Aorta (tissue), 5 donors: Measurements from ENCODE around the gene TRIM41. TPM values are rescaled to one million over a fixed set of nuclear protein-coding genes. Genes with fewer than 3 reads are reported as not detected.
"Not testable (repeated sequence)": the region's sequence is repeated elsewhere in the genome, so short reads cannot be mapped to it uniquely, and the experiment has no call there.

Source experiments
- ATAC-seq: fragments of 200-7000 bp; cut with Tn5 transposase; one replicate; pipeline ENCODE4 v1.9.1; 2022; ENCODE audit warnings: moderate library complexity; ENCODE audit not compliant: low FRiP score
- DNase-seq, 2 donors: peaks; one replicate each; pipeline ENCODE4 v3.0.0-alpha.2; 2020
- H3K27ac ChIP-seq, 2 donors: one replicate each; pipeline ENCODE4 v1.5.1; 2013; ENCODE audit warnings: low read length in 2 of 2, mild to moderate bottlenecking in 2 of 2, moderate library complexity in 2 of 2, control low read depth in 1 of 2, inconsistent platforms in 1 of 2, low read depth in 1 of 2
- H3K27me3 ChIP-seq, 2 donors: one replicate each; pipeline ENCODE4 v1.6.1; 2013; ENCODE audit warnings: control low read depth in 1 of 2, low read length in 1 of 2, mild to moderate bottlenecking in 1 of 2, moderate library complexity in 1 of 2; ENCODE audit not compliant: insufficient read depth in 2 of 2, control insufficient read depth in 1 of 2
- H3K36me3 ChIP-seq, 2 donors: one replicate each; pipeline ENCODE4 v1.6.1; 2013; ENCODE audit warnings: control low read depth in 1 of 2, low read length in 1 of 2, mild to moderate bottlenecking in 1 of 2; ENCODE audit not compliant: insufficient read depth in 2 of 2, control insufficient read depth in 1 of 2
- H3K4me1 ChIP-seq, 2 donors: one replicate each; pipeline ENCODE4 v1.6.1; 2013; ENCODE audit warnings: low read length in 2 of 2, control low read depth in 1 of 2, mild to moderate bottlenecking in 1 of 2, moderate library complexity in 1 of 2; ENCODE audit not compliant: insufficient read depth in 2 of 2, control insufficient read depth in 1 of 2
- H3K4me3 ChIP-seq, 2 donors: one replicate each; pipeline ENCODE4 v1.5.1; 2013; ENCODE audit warnings: low read length in 2 of 2, control low read depth in 1 of 2, mild to moderate bottlenecking in 1 of 2
- H3K9me3 ChIP-seq: one replicate; pipeline ENCODE4 v1.6.1; 2013; ENCODE audit warnings: mild to moderate bottlenecking, low read length; ENCODE audit not compliant: control insufficient read depth
- WGBS, 2 donors: extraction: QIAGEN DNeasy Blood & Tissue Kit; methylation state at CpG; one replicate each; pipeline ENCODE4 v1.1.7; 2013; 5-methylcytosine and 5-hydroxymethylcytosine counted together
- intact Hi-C, 2 donors: fragments of 100-400 bp; cut with DNase I; formaldehyde crosslinking; loops; one replicate each; pipeline versions ENCODE4 v1.14.2 to v1.15.0; 2022
- long read RNA-seq, 2 donors: library from polyadenylated mRNA; unstranded; transcript quantifications; one replicate each; pipeline ENCODE4 v2.0.0, GENCODE V29; 2020 to 2021
- polyA plus RNA-seq, 2 donors: library from polyadenylated mRNA; stranded (reverse); fragments of 200-250 nt; gene quantifications; one replicate each; pipeline ENCODE4 v1.2.3, GENCODE V29; 2013
- total RNA-seq, 2 donors: library from RNA; stranded (reverse); fragmentation: NEBNext Ultra II Directional; extraction: Animal tissue kit (Norgen Biotek cat#: 25700); gene quantifications; one replicate each; pipeline ENCODE4 v1.2.1, GENCODE V29; 2021
- donor health status: healthy with polysubstance abuse.
- donor health status: Bipolar disorder and iron deficiency.
- donor health status: DM: no; HTN: no; CAD: no.
- donor health status: DM: no; HTN: no; CAD: no.
- donor health status: DM: yes; HTN: yes; CAD: no.

TRIM41 gene
- total RNA-seq (10 to 100 TPM; 15.2 to 21.4 TPM), polyA plus RNA-seq (10 to 100 TPM; 15.7 to 22.2 TPM)
- long read RNA-seq, donor 1, partial matches to known transcripts = 2 of 18 reads
- long read RNA-seq, donor 1, other reads (novel, unspliced or antisense) = 12 of 18 reads
- long read RNA-seq, donor 2, partial matches to known transcripts = 0 of 8 reads
- long read RNA-seq, donor 2, other reads (novel, unspliced or antisense) = 7 of 8 reads

DNA sequence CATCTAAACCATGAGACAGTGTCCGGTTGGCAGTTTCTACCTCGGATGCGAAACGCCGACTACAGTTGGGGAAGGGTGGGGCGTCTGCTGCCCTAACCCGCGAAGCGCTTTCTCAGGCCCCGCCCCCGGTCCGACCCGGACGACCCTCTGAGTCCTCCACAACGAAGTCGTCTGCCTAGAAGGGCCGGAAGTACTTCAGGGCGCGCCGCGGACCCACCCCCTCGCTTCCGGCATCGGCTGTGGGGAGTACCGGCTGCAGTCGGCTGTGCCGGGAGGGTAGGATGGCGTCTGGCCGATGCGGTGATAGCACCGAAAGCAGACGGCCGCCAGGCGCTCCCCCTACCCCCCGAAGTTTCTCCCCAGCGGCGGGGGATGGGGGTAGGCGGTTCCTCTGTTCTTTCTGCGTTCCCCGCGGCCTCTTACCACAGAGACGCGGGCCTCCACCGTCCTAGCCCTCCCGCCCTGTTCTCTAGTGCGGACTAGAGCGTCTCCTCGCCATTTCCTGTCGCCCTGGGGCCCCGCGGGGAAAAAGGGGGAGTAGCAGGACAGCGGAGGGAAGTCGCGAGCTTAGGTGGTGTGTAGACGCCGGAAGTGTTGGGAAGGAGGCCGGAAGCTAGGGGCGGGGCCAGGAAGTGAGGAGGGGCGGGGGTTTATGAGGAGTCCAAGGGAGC, at the start of gene TRIM41:
TSS of gene TRIM41 (plus strand) at position 224 of the 671 bp plus-strand sequence. CDS start 719 bp downstream, outside the sequence.
- peak; percentile 100 for DNase-seq
- peak; percentile 95 for ATAC-seq
- H3K4me3 ChIP-seq = peak within 1 kb of the TSS; percentile 60 to 66
- H3K36me3 ChIP-seq = no peaks in the 10 kb centered on the region
- H3K27me3 ChIP-seq = no peaks in the 10 kb centered on the region
- no peaks in the 10 kb centered on the region for H3K9me3 ChIP-seq
- peak within 1 kb of the TSS; percentile 71 to 85 for H3K27ac ChIP-seq
- no peaks in the 10 kb centered on the region for H3K4me1 ChIP-seq
- intact Hi-C loops = loop anchor here in 1 of 2 donors (1.0 to 2.0 kb wide), 2 partner anchors 16 to 21 kb away; no protein-coding TSS in a partner anchor
- 0 to 1% methylated on average over 50 to 59 of the region's 59 CpGs for WGBS, 2 donors

DNA sequence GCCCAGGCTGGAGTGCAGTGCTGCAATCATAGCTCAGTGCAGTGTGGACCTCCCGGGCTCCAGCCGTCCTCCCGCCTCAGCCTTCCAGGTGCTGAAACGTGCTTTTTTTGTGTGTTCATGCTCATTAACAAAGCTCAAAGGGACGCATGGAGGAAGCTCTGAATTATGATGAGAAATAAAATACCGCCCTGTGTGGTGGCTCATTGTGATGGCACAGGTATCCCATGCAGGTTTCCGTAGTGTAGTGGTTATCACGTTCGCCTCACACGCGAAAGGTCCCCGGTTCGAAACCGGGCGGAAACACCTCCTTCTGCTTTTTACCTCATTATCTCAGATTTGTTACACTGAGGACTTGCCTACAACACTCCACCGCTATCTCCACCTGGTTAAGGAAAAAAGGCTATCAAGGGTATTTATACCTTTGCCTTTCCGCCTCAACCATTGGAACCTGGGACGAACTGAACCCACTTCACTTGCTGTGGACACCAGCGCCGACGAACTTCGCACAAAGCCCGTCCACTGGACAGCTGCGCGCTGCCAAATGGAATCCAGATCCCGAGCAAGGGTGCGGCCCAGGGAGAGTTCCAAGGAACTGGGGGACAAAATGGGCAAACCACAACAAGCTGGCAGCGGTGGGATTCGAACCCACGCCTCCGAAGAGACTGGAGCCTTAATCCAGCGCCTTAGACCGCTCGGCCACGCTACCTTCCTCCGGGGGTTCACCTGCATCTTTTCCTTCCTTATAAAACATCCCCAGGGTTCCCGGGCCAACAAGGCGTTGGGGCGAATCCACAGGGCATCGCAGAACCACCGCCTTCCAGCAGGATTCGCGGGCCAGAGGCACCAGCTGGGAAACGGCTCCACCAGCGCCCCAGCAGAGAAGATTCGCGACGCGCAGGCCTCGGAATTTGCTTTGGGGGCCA, 49.4 kb upstream of the TRIM41 start:
- DNase-seq (peak; percentile 27 to 55), ATAC-seq (no peak)
- H3K27ac ChIP-seq = no peak overlapping the region
- intact Hi-C loops = no loop called here
- H3K27me3 ChIP-seq = no peaks in the 10 kb centered on the region
- H3K4me3 ChIP-seq = no peak overlapping the region
- WGBS, 2 donors = 3 to 4% methylated on average over 50 of the region's 50 CpGs
- no peaks in the 10 kb centered on the region for H3K4me1 ChIP-seq
- H3K36me3 ChIP-seq = no peaks in the 10 kb centered on the region
- H3K9me3 ChIP-seq = no peaks in the 10 kb centered on the region

DNA sequence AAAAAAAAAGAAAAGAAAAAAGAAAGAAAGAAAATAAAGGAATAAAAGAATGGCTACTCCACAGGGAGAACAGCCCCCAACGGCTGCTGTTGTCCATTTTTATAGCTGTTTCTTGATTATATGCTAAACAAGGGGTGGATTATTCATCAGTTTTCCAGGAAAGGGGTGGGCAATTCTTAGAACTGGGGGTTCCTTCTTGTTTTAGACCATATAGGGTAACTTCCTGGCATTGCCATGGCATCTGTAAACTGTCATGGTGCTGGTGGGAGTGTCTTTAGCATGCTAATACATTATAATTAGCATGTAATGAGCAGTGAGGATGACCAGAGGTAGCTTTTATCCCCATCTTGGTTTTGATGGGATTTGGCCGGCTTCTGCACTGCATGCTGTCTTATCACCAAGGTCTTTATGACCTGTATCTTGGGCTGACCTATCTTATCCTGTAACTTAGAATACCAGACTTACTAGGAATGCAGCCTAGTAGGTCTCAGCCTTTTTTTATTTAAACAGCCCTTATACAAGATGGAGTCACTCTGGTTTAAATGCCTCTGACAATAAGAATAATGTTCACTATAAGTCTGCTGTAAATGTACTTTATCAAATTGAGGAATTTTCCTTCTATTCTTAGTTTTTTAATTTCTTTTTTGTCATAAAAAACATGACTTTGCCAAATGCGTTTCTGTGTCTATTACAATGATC, 46.7 kb upstream of the TRIM41 start:
- Histone ChIP-seq H3K4me1 (no peaks in the 10 kb centered on the region), H3K9me3 (no peaks in the 10 kb centered on the region), H3K4me3 (no peak overlapping the region), H3K27ac (no peak overlapping the region), H3K36me3 (no peaks in the 10 kb centered on the region), H3K27me3 (no peaks in the 10 kb centered on the region)
- DNase-seq = no peak
- no peak for ATAC-seq
- intact Hi-C loops = no loop called here
- WGBS, 2 donors = 60 to 61% methylated on average over 3 of the region's 3 CpGs

DNA sequence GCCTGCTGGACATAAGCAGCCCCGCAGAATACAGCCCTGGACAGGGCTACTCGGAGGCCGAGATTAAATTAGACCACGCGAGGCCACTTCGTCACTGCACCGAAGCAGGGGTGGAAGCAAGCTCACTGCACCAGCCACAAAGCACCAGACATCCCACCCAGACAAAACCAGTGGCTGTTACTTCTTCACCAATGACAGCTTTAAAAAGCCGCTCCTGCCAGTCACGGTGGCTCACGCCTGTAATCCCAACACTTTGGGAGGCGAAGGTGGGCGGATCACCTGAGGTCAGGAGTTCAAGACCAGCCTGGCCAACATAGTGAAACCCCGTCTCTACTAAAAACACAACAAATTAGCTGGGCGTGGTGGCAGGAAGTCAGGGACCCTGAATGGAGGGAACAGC, 45.5 kb upstream of the TRIM41 start:
- ATAC-seq = not testable (repeated sequence)

DNA sequence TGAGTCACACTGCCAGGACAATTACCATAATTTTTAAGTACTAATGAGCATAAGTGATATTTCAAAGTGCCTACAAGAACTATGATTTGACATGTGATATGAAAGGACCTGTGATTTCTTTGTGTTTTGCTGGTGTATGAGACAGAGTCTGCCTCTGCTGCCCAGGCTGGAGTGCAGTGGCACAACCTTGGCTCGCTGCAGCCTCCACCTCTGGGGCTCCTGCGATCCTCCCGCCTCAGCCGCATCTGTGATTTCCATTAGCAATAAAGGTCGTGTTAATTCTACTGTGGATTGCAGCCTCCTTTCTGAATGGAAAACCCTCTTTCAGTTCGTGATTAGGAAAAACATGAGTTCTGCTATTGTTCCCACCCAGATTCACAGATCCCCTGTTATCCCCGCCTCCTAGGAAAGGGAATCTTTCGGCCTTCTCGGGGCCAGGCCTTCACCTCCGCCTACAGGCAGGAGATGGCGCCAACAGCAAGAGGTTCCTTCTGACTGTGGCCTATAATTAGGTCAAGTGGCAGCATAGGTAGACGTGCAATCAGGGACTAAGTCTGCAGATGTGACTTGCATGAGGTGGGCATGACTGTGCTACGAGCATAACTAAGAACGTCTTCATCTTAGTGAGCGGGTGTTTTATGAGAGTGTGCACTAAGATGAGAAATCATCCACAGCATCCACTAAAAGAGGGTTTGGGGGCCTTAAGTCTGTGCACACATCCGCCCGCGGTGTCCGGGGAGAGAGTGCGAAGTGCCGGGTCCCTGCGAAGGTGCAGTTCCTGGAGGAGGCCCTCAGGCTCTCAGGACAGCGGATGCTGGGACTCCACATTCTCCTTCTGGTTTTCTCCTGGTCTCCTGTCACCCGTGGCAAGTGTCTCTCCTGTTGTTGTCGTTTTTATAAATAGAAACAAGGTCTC, 41.2 kb upstream of the TRIM41 start:
- Histone ChIP-seq H3K27ac (no peak overlapping the region), H3K36me3 (no peaks in the 10 kb centered on the region), H3K27me3 (no peaks in the 10 kb centered on the region), H3K4me3 (no peak overlapping the region), H3K4me1 (no peaks in the 10 kb centered on the region), H3K9me3 (no peaks in the 10 kb centered on the region)
- ATAC-seq = peak; percentile 81
- peak; percentile 78 to 82 for DNase-seq
- WGBS, 2 donors = 48 to 52% methylated on average over 25 of the region's 25 CpGs
- intact Hi-C loops = loop anchor here in 1 of 2 donors (10.0 kb wide), 1 partner anchor 83 kb away; the partner anchor contains the start of gene TRIM52

More for the DNA sequence above, 45.5 kb upstream of the TRIM41 start:
- peak in 1 of 2 donors; percentile 64 for DNase-seq
- H3K27me3 ChIP-seq, intact Hi-C loops, H3K4me3 ChIP-seq, H3K9me3 ChIP-seq, H3K27ac ChIP-seq, H3K4me1 ChIP-seq, H3K36me3 ChIP-seq: not testable (repeated sequence)
- WGBS, 2 donors = 67 to 73% methylated on average over 14 of the region's 14 CpGs

DNA sequence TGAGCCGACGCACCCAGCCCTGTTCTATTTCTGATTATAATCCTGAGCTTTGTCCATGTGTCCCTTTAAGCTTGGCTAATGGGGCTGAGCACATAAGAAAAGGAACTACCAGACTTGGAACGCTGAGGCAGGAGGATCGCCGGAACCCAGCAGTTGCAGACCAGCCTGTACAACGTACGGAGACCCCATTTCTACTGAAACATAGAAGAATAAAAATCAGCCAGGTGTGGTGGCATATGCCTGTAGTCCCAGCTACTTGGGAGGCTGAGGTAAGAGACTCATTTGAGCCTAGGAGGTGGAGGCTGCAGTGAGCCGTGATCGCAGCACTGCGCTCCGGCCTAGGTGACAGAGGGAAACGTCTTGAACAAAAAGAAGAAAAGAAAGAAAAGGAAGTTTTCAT, 40.4 kb upstream of the TRIM41 start:
- Histone ChIP-seq H3K27me3 (no peaks in the 10 kb centered on the region), H3K9me3 (no peaks in the 10 kb centered on the region), H3K27ac (no peak overlapping the region), H3K36me3 (no peaks in the 10 kb centered on the region), H3K4me1 (no peaks in the 10 kb centered on the region), H3K4me3 (no peak overlapping the region)
- DNase-seq (peak; percentile 24 to 45), ATAC-seq (no peak)
- intact Hi-C loops = loop anchor here in 1 of 2 donors (10.0 kb wide), 1 partner anchor 82 kb away; the partner anchor contains the start of gene TRIM52
- WGBS, 2 donors = 62 to 64% methylated on average over 12 of the region's 12 CpGs

DNA sequence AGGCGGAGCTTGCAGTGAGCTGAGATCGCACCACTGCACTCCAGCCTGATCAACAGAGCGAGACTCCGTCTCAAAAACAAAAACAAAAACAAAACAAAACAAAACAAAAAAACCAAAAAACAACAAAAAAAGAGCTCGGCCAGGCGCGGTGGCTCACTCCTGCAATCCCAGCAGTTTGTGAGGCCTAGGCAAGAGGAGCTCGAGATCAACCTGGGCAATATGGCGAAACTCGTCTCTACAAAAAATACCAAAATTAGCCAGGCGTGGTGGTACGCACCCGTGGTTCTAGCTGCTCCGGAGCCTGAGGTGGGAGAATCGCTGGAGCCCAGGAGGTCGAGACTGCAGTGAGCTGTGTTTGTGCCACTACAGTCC, 38.2 kb upstream of the TRIM41 start:
- peak; percentile 41 to 46 for DNase-seq
- no peak for ATAC-seq
- H3K27ac ChIP-seq = no peak overlapping the region
- H3K9me3 ChIP-seq = no peaks in the 10 kb centered on the region
- intact Hi-C loops = loop anchor here in 1 of 2 donors (10.0 kb wide), 1 partner anchor 80 kb away; the partner anchor contains the start of gene TRIM52
- H3K27me3 ChIP-seq = no peaks in the 10 kb centered on the region
- no peak overlapping the region for H3K4me3 ChIP-seq
- no peaks in the 10 kb centered on the region for H3K4me1 ChIP-seq
- no peaks in the 10 kb centered on the region for H3K36me3 ChIP-seq
- 82% methylated on average over 16 of the region's 16 CpGs for WGBS, 2 donors
